GM23338 (cell line): ENCODE results near the gene STX1B.

Source experiments
- CREB1 ChIP-seq: fragments of 250-450 bp; sonication (Bioruptor Pico); IDR thresholded peaks from 2 replicates; pipeline ENCODE4 v1.5.0; 2020; ENCODE audit warnings: low read depth, mild to moderate bottlenecking, moderate library complexity
- EZH2 ChIP-seq: fragments of 200-600 bp; sonication (generic); IDR thresholded peaks from one replicate; pipeline ENCODE4 v1.8.0; 2017; ENCODE audit warnings: antibody characterized with exemption, mild to moderate bottlenecking, low read depth; ENCODE audit not compliant: unreplicated experiment
- EZH2phosphoT487 ChIP-seq: fragments of 200-600 bp; sonication (generic); IDR thresholded peaks from one replicate; pipeline ENCODE4 v1.8.1; 2018; ENCODE audit warnings: antibody characterized with exemption; ENCODE audit not compliant: unreplicated experiment
- TF ChIP-seq, protein P1 (sequence below), 2 experiments: fragments of 200-600 bp in 1 of 2; sonication (generic) in 1 of 2; conservative IDR thresholded peaks; 2 replicates each; pipeline versions ENCODE4 v1.5.1 to v1.6.1; 2016 to 2017; ENCODE audit warnings: antibody characterized with exemption in 2 of 2, low read depth in 2 of 2, mild to moderate bottlenecking in 2 of 2, moderate library complexity in 1 of 2

DNA sequence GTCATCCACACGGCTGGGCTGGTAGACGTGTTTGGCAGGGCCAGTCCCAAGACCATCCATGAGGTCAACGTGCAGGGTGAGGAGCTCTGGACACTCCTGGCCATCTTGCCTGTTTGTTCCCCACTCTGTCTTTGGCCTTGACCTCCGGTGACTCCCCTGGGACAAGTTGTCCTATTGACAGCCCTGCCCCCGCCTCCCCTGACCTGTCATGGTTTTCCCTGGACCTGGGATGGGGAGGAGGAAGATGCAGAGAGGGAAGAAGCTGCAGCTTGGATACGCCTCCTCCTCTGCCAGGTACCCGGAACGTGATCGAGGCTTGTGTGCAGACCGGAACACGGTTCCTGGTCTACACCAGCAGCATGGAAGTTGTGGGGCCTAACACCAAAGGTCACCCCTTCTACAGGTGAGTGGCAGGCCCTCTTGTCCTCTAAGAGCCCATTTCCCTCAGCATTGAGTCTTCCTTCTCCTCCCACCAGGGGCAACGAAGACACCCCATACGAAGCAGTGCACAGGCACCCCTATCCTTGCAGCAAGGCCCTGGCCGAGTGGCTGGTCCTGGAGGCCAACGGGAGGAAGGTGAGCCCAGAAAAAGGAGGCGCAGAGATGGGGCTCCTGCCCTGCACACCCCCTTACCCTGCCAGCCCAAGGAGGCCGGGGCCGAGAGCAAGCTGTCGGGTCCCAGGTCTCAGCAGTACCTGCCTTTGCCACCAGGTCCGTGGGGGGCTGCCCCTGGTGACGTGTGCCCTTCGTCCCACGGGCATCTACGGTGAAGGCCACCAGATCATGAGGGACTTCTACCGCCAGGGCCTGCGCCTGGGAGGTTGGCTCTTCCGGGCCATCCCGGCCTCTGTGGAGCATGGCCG lies 24.1 kb downstream of the STX1B start:
- TF ChIP-seq, protein P1, sequence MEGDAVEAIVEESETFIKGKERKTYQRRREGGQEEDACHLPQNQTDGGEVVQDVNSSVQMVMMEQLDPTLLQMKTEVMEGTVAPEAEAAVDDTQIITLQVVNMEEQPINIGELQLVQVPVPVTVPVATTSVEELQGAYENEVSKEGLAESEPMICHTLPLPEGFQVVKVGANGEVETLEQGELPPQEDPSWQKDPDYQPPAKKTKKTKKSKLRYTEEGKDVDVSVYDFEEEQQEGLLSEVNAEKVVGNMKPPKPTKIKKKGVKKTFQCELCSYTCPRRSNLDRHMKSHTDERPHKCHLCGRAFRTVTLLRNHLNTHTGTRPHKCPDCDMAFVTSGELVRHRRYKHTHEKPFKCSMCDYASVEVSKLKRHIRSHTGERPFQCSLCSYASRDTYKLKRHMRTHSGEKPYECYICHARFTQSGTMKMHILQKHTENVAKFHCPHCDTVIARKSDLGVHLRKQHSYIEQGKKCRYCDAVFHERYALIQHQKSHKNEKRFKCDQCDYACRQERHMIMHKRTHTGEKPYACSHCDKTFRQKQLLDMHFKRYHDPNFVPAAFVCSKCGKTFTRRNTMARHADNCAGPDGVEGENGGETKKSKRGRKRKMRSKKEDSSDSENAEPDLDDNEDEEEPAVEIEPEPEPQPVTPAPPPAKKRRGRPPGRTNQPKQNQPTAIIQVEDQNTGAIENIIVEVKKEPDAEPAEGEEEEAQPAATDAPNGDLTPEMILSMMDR (conservative IDR thresholded peaks at IDR 0.05; ENCODE audit: low read depth in 2 of 2) = 0 out of 4 replicates have a peak, but pooled peaks of 1 of the 2 experiments have one; percentile 11
- TF ChIP-seq CREB1 (CRISPR knock-in tag) = no peak
- TF ChIP-seq EZH2 = no peak
- no peak for TF ChIP-seq EZH2phosphoT487
